Uterus (tissue), 4 donors: Measurements from ENCODE around the gene LUC7L3. TPM values are rescaled to one million over a fixed set of nuclear protein-coding genes. Genes with fewer than 3 reads are reported as not detected.
A peak's percentile ranks its signal among the peaks of the same experiment; 100 is the strongest.

ENCODE experiments used
- DNase-seq, 2 donors: peaks; one replicate each; pipeline ENCODE4 v3.0.0-alpha.2; 2019 to 2020
- H3K27ac ChIP-seq, 2 donors: fragments of 200-600 bp; sonication (generic); 1 replicate in 1 of 2; 2 replicates in 1 of 2; pipeline ENCODE4 v1.5.1; 2016 to 2018
- H3K27me3 ChIP-seq, 2 donors: fragments of 200-600 bp; sonication (generic); one replicate each; pipeline ENCODE4 v1.5.1; 2018 to 2019; ENCODE audit warnings: control low read depth in 1 of 2
- H3K36me3 ChIP-seq, 2 donors: fragments of 200-600 bp; sonication (generic); one replicate each; pipeline ENCODE4 v1.5.1; 2019; ENCODE audit warnings: control low read depth in 1 of 2
- H3K4me1 ChIP-seq, 2 donors: fragments of 200-600 bp; sonication (generic); one replicate each; pipeline ENCODE4 v1.5.1; 2018 to 2019; ENCODE audit warnings: control low read depth in 1 of 2
- H3K4me3 ChIP-seq, 2 donors: fragments of 200-600 bp; sonication (generic); 1 replicate in 1 of 2; 2 replicates in 1 of 2; pipeline ENCODE4 v1.5.1; 2018 to 2019; ENCODE audit warnings: mild to moderate bottlenecking in 1 of 2
- H3K9me3 ChIP-seq, 2 donors: fragments of 200-600 bp; sonication (generic); one replicate each; pipeline ENCODE4 v1.5.1; 2019; ENCODE audit warnings: control low read depth in 1 of 2
- CTCF ChIP-seq, 4 experiments: fragments of 200-600 bp in 2 of 4; fragments of 450-650 bp in 2 of 4; sonication (generic) in 2 of 4; IDR thresholded peaks; one replicate each; pipeline ENCODE4 v1.5.1; 2016 to 2019; ENCODE audit warnings: antibody characterized with exemption in 4 of 4, mild to moderate bottlenecking in 2 of 4, moderate library complexity in 1 of 4
- POLR2A ChIP-seq, 2 donors: fragments of 450-650 bp; IDR thresholded peaks; one replicate each; pipeline ENCODE4 v1.6.1; 2016; ENCODE audit warnings: antibody characterized with exemption in 2 of 2, mild to moderate bottlenecking in 1 of 2, moderate library complexity in 1 of 2
- intact Hi-C: fragments of 100-400 bp; cut with DNase I; formaldehyde crosslinking; loops from one replicate; pipeline ENCODE4 v1.15.1; 2023; ENCODE audit warnings: low total_unique reads
- total RNA-seq, 4 donors: library from RNA; depleted of rRNA in 3 of 4; stranded (reverse); fragments of >200 nt in 3 of 4; gene quantifications; one replicate each; pipeline versions ENCODE4 v1.1.0 to v1.2.4, GENCODE V29; 2014 to 2023
- donor health status: DM: yes; HTN: yes; CAD: no.

The LUC7L3 gene
- total RNA-seq, 4 donors from 2014 or later: 98.1 to 221 (median 163) TPM

GRCh38 chr17:50686494-50687199 lies 32.8 kb upstream of the LUC7L3 start:
- Histone ChIP-seq H3K27ac (peak overlapping the region; percentile 77 to 82), H3K9me3 (no peaks in the 10 kb centered on the region), H3K27me3 (no peaks in the 10 kb centered on the region), H3K36me3 (no peaks in the 10 kb centered on the region), H3K4me1 (peaks cover 5 to 22% of the 10 kb centered on the region in 2 donors), H3K4me3 (no peak overlapping the region)
- DNase-seq: peak; percentile 88 to 89
- no peak for TF ChIP-seq POLR2A (IDR thresholded peaks at IDR 0.05)
- no peak for TF ChIP-seq CTCF (IDR thresholded peaks at IDR 0.05)
- intact Hi-C loops: loop anchor here (10.0 kb wide), 1 partner anchor 142 kb away; the partner anchor contains the start of gene SPATA20

GRCh38 chr17:50687200-50688066 lies 32.0 kb upstream of the LUC7L3 start:
- H3K27me3 ChIP-seq: no peaks in the 10 kb centered on the region
- H3K4me3 ChIP-seq: no peak overlapping the region
- H3K9me3 ChIP-seq: no peaks in the 10 kb centered on the region
- TF ChIP-seq POLR2A (IDR thresholded peaks at IDR 0.05): no peak
- no peak for TF ChIP-seq CTCF (IDR thresholded peaks at IDR 0.05)
- peaks cover 5 to 22% of the 10 kb centered on the region in 2 donors for H3K4me1 ChIP-seq
- peak overlapping the region; percentile 77 to 82 for H3K27ac ChIP-seq
- peak; percentile 62 to 83 for DNase-seq
- intact Hi-C loops: loop anchor here (10.0 kb wide), 1 partner anchor 143 kb away; the partner anchor contains the start of gene SPATA20
- no peaks in the 10 kb centered on the region for H3K36me3 ChIP-seq

- Histone ChIP-seq H3K4me3 (no peak overlapping the region), H3K27me3 (no peaks in the 10 kb centered on the region), H3K9me3 (no peaks in the 10 kb centered on the region), H3K4me1 (peaks cover 5 to 22% of the 10 kb centered on the region in 2 donors), H3K36me3 (no peaks in the 10 kb centered on the region), H3K27ac (no peak overlapping the region)
- no peak for DNase-seq
- intact Hi-C loops: loop anchor here (10.0 kb wide), 1 partner anchor 143 kb away; the partner anchor contains the start of gene SPATA20
- TF ChIP-seq POLR2A (IDR thresholded peaks at IDR 0.05) (no peak), CTCF (IDR thresholded peaks at IDR 0.05) (no peak)
Observed at GRCh38 chr17:50688245-50688644, 31.2 kb upstream of the LUC7L3 start.

GRCh38 chr17:50689251-50689650 lies 30.2 kb upstream of the LUC7L3 start:
- H3K9me3 ChIP-seq: no peaks in the 10 kb centered on the region
- H3K27ac ChIP-seq: no peak overlapping the region
- H3K36me3 ChIP-seq: no peaks in the 10 kb centered on the region
- no peak overlapping the region for H3K4me3 ChIP-seq
- intact Hi-C loops: loop anchor here (10.0 kb wide), 1 partner anchor 144 kb away; the partner anchor contains the start of gene SPATA20
- H3K27me3 ChIP-seq: no peaks in the 10 kb centered on the region
- H3K4me1 ChIP-seq: peaks cover 5 to 22% of the 10 kb centered on the region in 2 donors
- no peak for DNase-seq
- no peak for TF ChIP-seq POLR2A (IDR thresholded peaks at IDR 0.05)
- no peak for TF ChIP-seq CTCF (IDR thresholded peaks at IDR 0.05)
